Suprapubic skin (tissue), 4 donors: ENCODE measurements around the gene SF3B1.

Experiments used
- CTCF ChIP-seq, 2 donors: fragments of 200-600 bp in 1 of 2; fragments of 450-650 bp in 1 of 2; sonication (generic) in 1 of 2; IDR thresholded peaks; one replicate each; pipeline ENCODE4 v1.5.1; 2016 to 2019; ENCODE audit warnings: antibody characterized with exemption in 2 of 2, mild to moderate bottlenecking in 1 of 2, moderate library complexity in 1 of 2
- EP300 ChIP-seq: sonication (generic); formaldehyde crosslinking; IDR thresholded peaks from one replicate; pipeline ENCODE4 v1.6.1; 2017; ENCODE audit warnings: antibody characterized with exemption
- POLR2A ChIP-seq, 2 donors: fragments of 450-650 bp; IDR thresholded peaks; one replicate each; pipeline ENCODE4 v1.6.1; 2017; ENCODE audit warnings: antibody characterized with exemption in 2 of 2, mild to moderate bottlenecking in 2 of 2, moderate library complexity in 2 of 2
- POLR2AphosphoS5 ChIP-seq, 3 donors: sonication (generic); formaldehyde crosslinking; IDR thresholded peaks; one replicate each; pipeline ENCODE4 v1.6.1; 2017; ENCODE audit warnings: antibody characterized with exemption in 3 of 3

- TF ChIP-seq POLR2A (IDR thresholded peaks at IDR 0.05), result no peak
- no peak for TF ChIP-seq POLR2AphosphoS5 (IDR thresholded peaks at IDR 0.05)
- TF ChIP-seq CTCF (IDR thresholded peaks at IDR 0.05), result no peak
- no peak for TF ChIP-seq EP300
Measured at GRCh38 chr2:197369228-197369932, 65.4 kb downstream of the SF3B1 start.
